NT2/D1 (cell line): ENCODE data around the gene RBM22.

Experiments
- DNase-seq: peaks from one replicate; pipeline ENCODE4 v3.0.0-alpha.2; 2011; ENCODE audit warnings: low read depth, low spot score
- H3K27me3 ChIP-seq: 2 replicates; pipeline ENCODE4 v1.6.0; 2011; ENCODE audit warnings: mild to moderate bottlenecking; ENCODE audit not compliant: insufficient read length, insufficient read depth
- H3K36me3 ChIP-seq: 2 replicates; pipeline ENCODE4 v1.6.1; 2011; ENCODE audit warnings: mild to moderate bottlenecking, low read length, mixed read lengths; ENCODE audit not compliant: insufficient read depth, insufficient read length
- H3K4me1 ChIP-seq: 2 replicates; pipeline ENCODE4 v1.5.1; 2011; ENCODE audit not compliant: insufficient read depth, insufficient read length
- H3K4me3 ChIP-seq: 2 replicates; pipeline ENCODE4 v1.5.1; 2011; ENCODE audit warnings: low read depth; ENCODE audit not compliant: insufficient read length
- H3K9ac ChIP-seq: 2 replicates; pipeline ENCODE4 v1.6.0; 2011; ENCODE audit warnings: low read depth; ENCODE audit not compliant: insufficient read length
- H3K9me3 ChIP-seq: 2 replicates; pipeline ENCODE4 v1.5.1; 2011; ENCODE audit warnings: mild to moderate bottlenecking, low read length; ENCODE audit not compliant: insufficient read depth
- SUZ12 ChIP-seq: IDR thresholded peaks from 2 replicates; pipeline ENCODE4 v1.6.1; 2011; ENCODE audit not compliant: insufficient read length, insufficient read depth; ENCODE audit errors: extremely low read depth
- YY1 ChIP-seq: IDR thresholded peaks from 2 replicates; pipeline ENCODE4 v1.6.1; 2011; ENCODE audit not compliant: insufficient read length, insufficient read depth
- ZNF274 ChIP-seq: IDR thresholded peaks from 2 replicates; pipeline ENCODE4 v1.6.1; 2011; ENCODE audit warnings: mild to moderate bottlenecking, low read depth, low read length

RBM22 gene

DNA sequence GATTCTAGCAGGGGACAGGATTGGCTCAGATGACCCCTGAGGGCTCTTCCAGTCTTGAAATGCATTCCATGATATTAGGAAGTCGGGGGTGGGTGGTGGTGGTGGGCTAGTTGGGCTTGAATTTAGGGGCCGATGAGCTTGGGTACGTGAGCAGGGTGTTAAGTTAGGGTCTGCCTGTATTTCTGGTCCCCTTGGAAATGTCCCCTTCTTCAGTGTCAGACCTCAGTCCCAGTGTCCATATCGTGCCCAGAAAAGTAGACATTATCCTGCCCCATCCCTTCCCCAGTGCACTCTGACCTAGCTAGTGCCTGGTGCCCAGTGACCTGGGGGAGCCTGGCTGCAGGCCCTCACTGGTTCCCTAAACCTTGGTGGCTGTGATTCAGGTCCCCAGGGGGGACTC is 42.7 kb downstream of the RBM22 start:
- no peaks in the 10 kb centered on the region for H3K9me3 ChIP-seq
- H3K27me3 ChIP-seq = no peaks in the 10 kb centered on the region
- no peak overlapping the region for H3K9ac ChIP-seq
- TF ChIP-seq ZNF274 = no peak
- no peak for TF ChIP-seq SUZ12
- TF ChIP-seq YY1 = no peak
- H3K4me1 ChIP-seq = peaks cover 15% of the 10 kb centered on the region
- no peak overlapping the region for H3K4me3 ChIP-seq
- peaks cover 10% of the 10 kb centered on the region for H3K36me3 ChIP-seq
- no peak for DNase-seq

DNA sequence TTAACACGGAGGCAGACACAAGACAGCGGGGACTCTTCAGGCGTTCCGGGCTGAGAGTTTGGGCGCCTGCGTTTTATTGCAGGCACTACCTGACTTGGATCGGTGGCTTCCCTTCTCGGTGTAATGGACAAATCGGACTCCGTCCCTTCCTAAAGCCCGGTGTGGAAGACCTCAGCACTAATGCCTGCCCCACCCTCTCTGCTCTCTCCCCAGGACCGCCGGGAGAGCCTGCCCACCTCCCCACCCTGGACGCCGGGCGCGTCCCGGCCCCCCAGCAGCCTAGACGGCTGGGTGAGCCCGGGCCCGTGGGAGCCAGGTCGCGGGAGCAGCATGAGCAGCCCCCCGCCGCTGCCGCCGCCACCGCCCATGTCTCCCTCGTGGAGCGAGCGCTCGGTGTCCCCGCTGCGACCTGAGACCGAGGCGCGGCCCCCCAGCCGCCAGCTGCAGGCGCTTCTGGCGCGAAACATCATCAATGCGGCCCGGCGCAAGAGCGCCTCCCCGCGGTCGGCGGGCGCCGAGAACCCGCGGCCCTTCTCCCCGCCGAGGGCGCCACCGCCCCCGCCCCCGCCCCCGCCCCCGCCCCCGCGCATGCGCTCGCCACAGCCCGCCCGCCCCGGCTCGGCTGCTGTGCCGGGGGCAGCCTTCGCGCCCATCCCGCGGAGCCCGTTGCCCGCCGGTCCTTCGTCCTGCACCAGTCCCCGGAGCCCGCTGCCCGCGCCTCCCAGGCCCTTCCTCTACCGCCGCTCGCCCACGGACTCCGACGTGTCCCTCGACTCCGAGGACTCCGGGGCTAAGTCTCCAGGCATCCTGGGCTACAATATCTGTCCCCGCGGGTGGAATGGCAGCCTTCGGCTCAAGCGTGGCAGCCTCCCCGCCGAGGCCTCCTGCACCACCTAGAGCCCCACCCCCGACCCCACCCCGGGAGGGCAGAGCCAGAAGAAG is 44.4 kb downstream of the RBM22 start:
- Histone ChIP-seq H3K4me1 (peaks cover 15% of the 10 kb centered on the region), H3K36me3 (peaks cover 27% of the 10 kb centered on the region), H3K9ac (peak overlapping the region; percentile 88), H3K4me3 (peak overlapping the region; percentile 57), H3K9me3 (no peaks in the 10 kb centered on the region), H3K27me3 (no peaks in the 10 kb centered on the region)
- DNase-seq = no peak
- no peak for TF ChIP-seq ZNF274
- TF ChIP-seq SUZ12 = no peak
- no peak for TF ChIP-seq YY1

DNA sequence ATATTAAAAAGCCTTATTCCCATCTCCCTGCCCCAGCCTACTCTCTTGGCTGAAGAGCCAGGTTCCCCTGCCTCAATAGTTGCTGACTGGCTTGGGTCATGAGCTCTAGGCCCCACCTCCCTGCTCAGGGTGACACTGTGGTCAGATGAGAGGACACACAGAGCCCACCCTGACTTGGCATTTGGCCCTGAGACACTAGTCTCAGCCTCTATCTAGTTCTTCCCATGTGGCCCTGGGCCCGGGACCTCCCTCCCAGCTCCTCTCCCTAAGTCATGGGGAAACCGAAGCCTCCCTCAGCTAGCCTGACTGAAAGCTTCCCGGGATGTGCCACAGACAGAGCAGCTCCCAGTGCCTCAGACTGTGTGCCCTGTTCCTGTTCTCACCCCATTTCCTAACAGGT is 45.6 kb downstream of the RBM22 start:
- H3K4me1 ChIP-seq = peaks cover 10% of the 10 kb centered on the region
- TF ChIP-seq SUZ12 (no peak), YY1 (no peak), ZNF274 (no peak)
- peaks cover 38% of the 10 kb centered on the region for H3K36me3 ChIP-seq
- H3K9ac ChIP-seq = peak overlapping the region; percentile 2
- H3K9me3 ChIP-seq = no peaks in the 10 kb centered on the region
- no peak for DNase-seq
- no peaks in the 10 kb centered on the region for H3K27me3 ChIP-seq
- no peak overlapping the region for H3K4me3 ChIP-seq

DNA sequence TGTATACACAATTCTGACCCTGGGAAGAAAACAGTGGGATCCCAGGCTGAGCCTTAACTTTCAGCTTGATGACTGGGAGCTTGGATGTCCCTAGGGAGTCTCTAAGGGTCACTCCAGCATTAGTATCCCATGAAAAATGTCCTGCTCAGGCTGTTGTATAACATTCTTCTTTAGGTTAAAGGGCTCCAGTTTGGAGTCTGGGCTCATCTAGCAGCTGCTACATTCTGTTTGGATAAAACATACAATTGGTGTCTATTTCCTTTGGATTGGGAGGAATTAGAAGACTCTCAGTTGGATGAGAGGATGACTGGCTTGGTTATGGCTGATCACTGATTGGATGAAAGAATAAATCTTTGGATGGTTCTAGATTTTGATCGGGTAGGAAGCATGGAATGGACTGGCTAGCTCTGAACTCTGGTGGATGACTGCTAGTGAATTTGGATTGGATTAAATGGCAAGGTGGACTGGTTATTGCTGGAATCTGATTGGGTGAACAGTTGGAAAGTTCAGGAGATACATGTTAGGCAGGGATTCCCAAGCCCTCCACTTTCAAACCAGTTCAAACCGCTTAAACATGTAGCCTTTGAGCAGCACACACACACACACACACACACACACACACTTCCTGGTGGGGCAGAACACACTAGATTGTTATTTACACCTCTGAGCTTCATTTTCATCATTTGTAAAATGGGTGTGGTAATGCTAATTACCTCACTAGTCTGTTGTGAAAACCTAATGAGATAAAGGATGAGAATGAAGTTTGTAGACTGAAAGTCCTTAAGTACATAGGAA is 46.9 kb downstream of the RBM22 start:
- Histone ChIP-seq H3K4me1 (peaks cover 7% of the 10 kb centered on the region), H3K27me3 (no peaks in the 10 kb centered on the region), H3K4me3 (no peak overlapping the region), H3K36me3 (peaks cover 51% of the 10 kb centered on the region), H3K9me3 (no peaks in the 10 kb centered on the region), H3K9ac (no peak overlapping the region)
- no peak for TF ChIP-seq YY1
- no peak for TF ChIP-seq ZNF274
- no peak for TF ChIP-seq SUZ12
- DNase-seq = no peak

DNA sequence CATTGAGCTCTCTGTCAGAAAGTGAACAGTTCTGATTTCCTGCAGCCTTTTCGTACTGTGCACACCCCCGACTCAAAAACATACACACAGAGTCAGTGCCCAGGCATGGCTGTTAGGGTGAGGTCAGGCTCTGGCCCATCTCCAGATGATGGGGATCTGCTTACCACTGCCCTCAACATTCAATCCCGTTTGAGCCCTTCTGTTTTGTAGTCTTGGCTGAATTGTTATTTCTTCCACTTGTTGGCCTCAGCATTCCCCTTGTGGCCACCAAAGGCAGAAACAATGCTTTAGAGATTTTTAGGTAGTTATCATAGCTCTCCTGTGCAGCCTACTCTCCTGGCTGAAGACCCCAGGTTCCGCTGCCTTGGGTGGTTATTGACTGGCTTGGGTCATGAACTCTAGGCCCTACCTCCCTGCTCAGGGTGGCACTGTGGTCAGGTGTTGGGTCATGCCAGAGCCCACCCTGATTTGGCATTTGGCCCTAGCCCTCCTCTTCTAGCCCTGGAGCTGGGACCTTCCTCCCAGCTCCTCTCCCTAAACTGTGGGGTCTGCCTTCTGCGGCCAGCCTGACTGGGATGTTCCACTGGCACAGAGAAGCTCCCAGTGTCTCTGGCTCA is 47.6 kb downstream of the RBM22 start:
- Histone ChIP-seq H3K4me1 (peaks cover 7% of the 10 kb centered on the region), H3K9ac (no peak overlapping the region), H3K36me3 (peaks cover 58% of the 10 kb centered on the region), H3K4me3 (no peak overlapping the region), H3K27me3 (no peaks in the 10 kb centered on the region), H3K9me3 (no peaks in the 10 kb centered on the region)
- TF ChIP-seq ZNF274 (no peak), YY1 (no peak), SUZ12 (no peak)
- DNase-seq = no peak

DNA sequence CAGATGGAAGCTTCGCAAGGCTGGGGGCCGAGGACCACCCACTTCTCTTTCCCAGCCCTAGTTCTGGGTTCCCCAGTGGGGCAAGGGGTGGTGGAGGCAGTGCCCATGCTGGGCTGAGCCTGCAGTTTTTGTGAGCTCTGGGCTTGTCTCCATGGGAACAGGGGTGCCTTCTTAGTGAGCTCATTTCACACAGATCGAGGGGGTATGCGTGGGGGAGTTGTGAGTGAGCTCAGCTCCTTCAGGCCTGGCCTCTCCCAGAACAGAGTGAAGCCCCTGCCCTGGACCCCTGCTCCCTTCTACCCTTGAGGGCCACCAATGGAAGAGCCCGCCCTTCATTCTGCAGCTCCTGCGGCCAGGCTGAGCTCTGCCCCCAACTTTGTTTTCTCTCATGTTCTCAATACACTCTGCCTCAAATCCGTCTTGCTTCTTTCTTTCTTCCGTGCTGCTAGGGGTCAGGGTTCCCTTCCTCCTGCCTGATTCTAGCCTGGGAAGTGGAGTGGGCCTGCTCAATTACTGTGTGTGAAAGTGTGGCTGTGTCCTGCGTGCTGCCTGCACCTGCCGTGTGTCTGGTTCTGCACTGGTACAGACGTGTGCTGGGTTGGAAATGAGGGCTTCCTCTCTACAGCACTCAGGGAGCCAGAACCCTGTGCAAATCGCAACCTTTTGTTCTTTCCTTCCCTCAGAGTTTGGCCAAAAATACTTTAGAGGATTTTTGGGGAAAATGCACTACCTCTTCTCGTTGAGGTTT is 48.8 kb downstream of the RBM22 start:
- TF ChIP-seq SUZ12 (no peak), YY1 (no peak), ZNF274 (no peak)
- Histone ChIP-seq H3K36me3 (peaks cover 67% of the 10 kb centered on the region), H3K4me3 (no peak overlapping the region), H3K9ac (peak overlapping the region; percentile 42), H3K27me3 (no peaks in the 10 kb centered on the region), H3K9me3 (no peaks in the 10 kb centered on the region), H3K4me1 (peaks cover 5% of the 10 kb centered on the region)
- DNase-seq = no peak
